Measurements from ENCODE around the gene BRI3BP.

BRI3BP gene

DNA sequence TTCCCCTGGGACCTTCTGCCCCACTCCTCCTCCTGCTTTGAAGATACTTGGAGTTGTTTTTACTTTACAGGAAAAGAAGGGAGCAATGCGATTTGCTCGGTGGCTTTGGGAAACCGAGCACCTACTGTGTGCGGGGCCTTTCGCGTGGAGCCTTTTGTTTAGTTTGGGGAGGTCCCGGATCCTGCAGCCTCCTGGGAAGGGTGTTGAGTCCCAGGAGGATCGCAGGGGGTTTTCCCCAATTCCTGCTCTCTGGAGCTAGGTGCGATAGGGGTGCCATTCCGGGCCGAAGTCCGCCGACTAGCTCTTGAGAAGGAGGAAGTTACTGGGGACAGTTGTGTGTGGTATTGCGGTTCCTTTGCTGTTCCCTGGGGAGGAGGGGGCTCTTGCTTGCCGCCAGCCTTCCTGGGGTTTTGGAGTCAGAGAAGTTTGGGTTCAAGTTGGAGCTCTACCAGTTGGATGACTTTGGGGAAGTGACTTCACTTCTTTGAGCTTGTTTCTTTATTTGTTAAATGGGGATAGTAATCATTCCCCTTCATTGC lies 1.1 kb downstream of the BRI3BP start:
- TF ChIP-seq CTCF (IDR thresholded peaks at IDR 0.05; ENCODE audit: insufficient read depth, low read depth, low read length, missing control alignments), result no peak
- DNase-seq (ENCODE audit: low read depth), result peak; percentile 21

DNA sequence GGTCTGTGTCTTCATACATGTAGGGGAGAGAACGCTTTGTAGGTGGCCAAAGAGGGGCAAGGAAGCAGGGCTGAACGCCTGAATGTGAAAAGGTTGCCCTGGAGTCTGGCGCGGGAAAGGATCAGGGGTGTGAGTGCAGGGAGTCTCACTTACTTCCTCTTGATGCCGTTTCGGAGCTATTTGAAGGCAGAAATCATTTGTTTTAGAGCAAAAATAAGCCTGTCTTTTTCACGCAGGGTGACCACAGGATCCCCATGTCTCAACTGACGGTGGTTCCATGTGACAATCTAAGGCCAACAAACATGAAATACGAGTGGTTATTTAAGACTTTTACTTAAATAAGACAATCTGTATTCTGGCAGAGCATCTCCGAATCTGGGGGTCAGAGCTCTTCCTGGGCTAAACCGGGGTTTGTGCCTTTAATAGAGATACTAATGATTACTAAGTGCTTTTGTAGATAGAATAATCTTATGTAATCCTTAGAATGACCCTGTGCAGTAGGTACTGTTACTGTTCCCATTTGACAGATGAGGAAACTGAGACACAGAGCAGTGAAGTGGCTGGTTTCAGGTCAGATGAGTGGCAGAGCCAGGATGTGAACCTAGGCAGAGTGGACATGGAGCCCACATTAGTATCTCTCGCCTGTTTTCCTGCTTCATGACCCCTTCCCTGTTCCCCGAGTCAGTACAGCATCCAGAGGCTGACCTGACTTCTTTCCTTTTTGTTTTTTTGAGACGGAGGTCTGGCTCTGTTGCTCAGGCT lies 1.9 kb downstream of the BRI3BP start:
- no peak for TF ChIP-seq CTCF (IDR thresholded peaks at IDR 0.05; ENCODE audit: insufficient read depth, low read depth, low read length, missing control alignments)
- H3K4me3 ChIP-seq (ENCODE audit: low read length), result no peak overlapping the region

More for the DNA sequence above, 1.1 kb downstream of the BRI3BP start:
- peak overlapping the region; percentile 62 for H3K4me3 ChIP-seq (ENCODE audit: low read length)

DNA sequence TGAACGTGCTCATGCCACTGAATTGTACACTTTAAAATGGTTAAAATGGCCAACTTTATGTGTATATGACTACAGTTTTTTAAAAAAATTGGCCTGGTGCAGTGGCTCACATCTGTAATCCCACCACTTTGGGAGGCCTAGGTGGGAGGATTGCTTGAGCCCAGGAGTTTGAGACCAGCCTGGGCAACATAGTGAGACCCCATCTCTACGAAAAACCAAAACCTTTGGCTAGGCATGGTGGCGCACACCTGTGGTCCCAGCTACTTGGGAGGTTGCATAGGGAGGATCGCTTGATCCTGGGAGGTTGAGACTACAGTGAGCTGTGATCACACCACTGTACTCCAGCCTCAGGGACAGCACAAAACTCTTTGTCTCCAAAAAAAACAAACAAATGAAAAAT lies 5.3 kb downstream of the BRI3BP start:
- DNase-seq (ENCODE audit: low read depth), result no peak
- no peak for TF ChIP-seq CTCF (IDR thresholded peaks at IDR 0.05; ENCODE audit: insufficient read depth, low read depth, low read length, missing control alignments)
- no peak overlapping the region for H3K4me3 ChIP-seq (ENCODE audit: low read length)

More for the DNA sequence above, 1.9 kb downstream of the BRI3BP start:
- DNase-seq (ENCODE audit: low read depth), result no peak

DNA sequence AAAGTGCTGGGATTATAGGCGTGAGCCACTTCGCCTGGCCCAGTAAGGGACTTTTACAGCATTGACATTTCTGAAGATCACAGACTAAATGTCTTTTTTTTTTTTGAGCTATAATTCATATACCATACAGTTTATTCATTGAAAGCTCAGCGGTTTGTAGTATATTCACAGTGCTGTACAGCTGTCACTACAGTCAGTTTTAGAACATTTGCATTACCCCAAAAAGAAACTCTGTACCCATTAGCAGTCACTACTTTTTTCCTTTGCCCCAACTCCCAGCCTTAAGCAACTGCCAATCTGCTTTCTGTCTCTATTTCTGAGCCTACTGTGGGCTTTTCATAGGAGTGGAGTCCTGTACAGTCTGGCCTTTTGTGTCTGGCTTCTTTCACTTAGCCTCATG lies 8.2 kb downstream of the BRI3BP start:
- DNase-seq (ENCODE audit: low read depth), result no peak
- no peak overlapping the region for H3K4me3 ChIP-seq (ENCODE audit: low read length)
- no peak for TF ChIP-seq CTCF (IDR thresholded peaks at IDR 0.05; ENCODE audit: insufficient read depth, low read depth, low read length, missing control alignments)

- TF ChIP-seq CTCF (IDR thresholded peaks at IDR 0.05; ENCODE audit: insufficient read depth, low read depth, low read length, missing control alignments), result no peak
- DNase-seq (ENCODE audit: low read depth), result no peak
- H3K4me3 ChIP-seq (ENCODE audit: low read length), result no peak overlapping the region
Measured at GRCh38 chr12:125003021-125003420, 9.6 kb downstream of the BRI3BP start.

DNA sequence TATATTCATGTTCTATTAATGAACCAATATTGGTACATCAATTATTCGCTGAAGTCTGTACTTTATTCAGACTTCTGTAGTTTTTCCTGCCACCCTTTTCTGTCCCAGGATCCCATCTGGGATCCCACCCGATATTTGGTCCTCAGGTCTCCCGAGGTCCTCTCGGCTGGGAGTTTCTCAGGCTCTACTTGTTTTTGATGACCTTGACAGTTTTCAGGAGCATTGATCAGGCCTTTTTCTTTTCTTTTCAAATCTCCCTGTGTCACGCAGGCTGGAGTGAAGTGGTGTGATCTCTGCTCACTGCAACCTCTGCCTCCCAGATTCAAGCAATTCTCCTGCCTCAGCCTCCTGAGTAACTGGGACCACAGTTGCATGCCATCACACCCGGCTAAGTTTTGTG lies 11.2 kb downstream of the BRI3BP start:
- TF ChIP-seq CTCF (IDR thresholded peaks at IDR 0.05; ENCODE audit: insufficient read depth, low read depth, low read length, missing control alignments), result no peak
- DNase-seq (ENCODE audit: low read depth), result no peak
- H3K4me3 ChIP-seq (ENCODE audit: low read length), result no peak overlapping the region

- TF ChIP-seq CTCF (IDR thresholded peaks at IDR 0.05; ENCODE audit: insufficient read depth, low read depth, low read length, missing control alignments), result no peak
- H3K4me3 ChIP-seq (ENCODE audit: low read length), result no peak overlapping the region
- DNase-seq (ENCODE audit: low read depth), result no peak
Measured at GRCh38 chr12:125005652-125006051, 12.2 kb downstream of the BRI3BP start.

All from epithelial cell of esophagus (primary cell).